GM18505 (cell line): ENCODE results near the gene SSH3.

Experiments
- ATAC-seq: cut with Tn5 transposase; IDR thresholded peaks from one replicate; pipeline ENCODE4 v1.9.1; 2021; ENCODE audit not compliant: unreplicated experiment
- POLR2A ChIP-seq: IDR thresholded peaks from 4 replicates; pipeline ENCODE4 v1.6.1; 2011; ENCODE audit warnings: borderline replicate concordance; ENCODE audit not compliant: insufficient read depth, insufficient read length; ENCODE audit errors: extremely low read depth

The SSH3 gene

DNA sequence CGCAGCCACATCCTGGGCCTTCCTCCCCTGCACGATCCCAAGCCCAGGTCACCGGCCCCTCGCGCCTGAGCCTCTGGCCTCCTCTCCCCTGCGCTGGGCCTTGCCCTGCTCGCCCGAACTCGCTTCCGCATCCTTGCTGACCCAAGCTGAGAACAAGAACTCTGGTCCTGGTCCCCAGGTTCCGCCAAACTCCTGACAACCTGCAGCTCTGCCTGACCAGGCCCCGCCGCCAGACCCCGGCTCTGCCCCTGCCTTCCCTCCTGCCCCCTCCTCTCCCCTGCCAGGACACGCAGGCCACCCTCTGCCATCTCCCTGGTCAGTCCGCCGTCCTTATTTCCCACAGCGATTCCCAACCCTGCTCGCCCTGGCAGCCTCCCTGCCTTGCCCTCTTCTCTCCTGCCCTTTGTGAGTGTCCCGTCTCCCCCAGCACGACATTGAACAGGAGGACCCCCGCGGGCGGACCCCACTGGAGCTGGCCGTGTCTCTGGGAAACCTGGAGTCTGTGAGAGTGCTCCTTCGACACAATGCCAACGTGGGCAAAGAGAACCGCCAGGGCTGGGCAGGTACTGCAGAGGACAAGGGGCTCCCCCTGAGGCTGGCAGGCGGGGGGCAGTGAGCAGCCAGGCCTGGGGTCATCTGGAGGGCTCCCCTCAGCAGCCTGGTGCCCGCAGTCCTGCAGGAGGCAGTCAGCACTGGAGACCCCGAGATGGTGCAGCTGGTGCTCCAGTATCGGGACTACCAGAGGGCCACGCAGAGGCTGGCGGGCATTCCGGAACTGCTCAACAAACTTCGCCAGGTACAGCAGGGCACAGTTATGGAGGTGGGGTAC is 13.5 kb upstream of the SSH3 start:
- ATAC-seq, result no peak
- no peak for TF ChIP-seq POLR2A

DNA sequence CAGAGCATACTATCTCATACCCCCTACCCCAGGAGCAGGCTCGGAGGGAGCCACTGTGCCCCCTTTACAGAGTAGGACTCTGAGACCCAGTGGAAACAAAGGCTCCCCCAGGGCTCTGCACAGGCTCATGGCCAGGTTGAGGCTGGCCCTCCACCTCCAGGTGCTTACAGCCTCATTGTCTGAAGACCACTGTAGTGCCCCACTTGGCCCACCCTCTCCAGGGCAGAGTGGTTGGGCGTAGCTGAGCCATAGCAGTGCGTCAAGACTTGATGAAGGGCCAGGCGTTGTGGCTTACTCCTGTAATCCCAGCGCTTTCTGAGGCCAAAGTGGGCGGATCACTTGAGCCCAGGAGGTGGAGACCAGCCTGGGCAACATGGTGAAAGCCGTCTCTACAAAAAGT is 12.5 kb upstream of the SSH3 start:
- no peak for ATAC-seq
- no peak for TF ChIP-seq POLR2A

DNA sequence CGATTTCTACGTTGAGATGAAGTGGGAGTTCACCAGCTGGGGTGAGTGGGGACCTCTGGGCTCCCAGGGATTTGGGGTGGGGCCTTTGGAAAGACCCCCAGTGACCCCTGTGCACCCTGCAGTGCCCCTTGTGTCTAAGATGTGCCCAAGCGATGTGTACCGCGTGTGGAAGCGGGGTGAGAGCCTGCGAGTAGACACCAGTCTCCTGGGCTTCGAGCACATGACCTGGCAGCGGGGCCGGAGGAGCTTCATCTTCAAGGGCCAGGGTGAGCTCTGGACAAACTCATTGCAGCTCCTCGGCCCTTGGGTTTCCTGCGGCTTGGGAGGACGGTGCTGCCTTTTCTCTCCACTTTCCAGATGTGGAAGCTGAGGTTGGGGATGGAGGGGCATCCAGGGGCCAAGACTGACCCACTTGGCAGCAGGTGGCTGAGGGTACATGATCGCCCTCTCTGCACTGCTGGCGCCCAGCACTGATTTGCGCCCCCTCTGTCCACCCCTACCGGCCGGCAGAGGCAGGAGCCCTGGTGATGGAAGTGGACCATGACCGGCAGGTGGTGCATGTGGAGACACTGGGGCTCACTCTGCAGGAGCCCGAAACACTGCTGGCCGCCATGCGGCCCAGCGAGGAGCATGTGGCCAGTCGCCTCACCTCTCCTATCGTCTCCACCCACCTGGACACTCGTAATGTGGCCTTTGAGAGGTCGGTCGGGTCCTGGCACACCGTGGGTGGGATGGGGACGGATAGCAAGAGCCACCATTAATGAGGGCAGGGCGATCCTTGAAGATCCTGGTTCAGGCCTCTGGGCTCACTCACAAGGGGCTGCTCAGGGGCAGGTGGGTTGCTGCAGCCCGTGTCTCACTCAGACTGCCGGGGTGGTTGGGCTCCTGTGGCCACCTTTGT is 11.6 kb upstream of the SSH3 start:
- TF ChIP-seq POLR2A, result no peak
- no peak for ATAC-seq

DNA sequence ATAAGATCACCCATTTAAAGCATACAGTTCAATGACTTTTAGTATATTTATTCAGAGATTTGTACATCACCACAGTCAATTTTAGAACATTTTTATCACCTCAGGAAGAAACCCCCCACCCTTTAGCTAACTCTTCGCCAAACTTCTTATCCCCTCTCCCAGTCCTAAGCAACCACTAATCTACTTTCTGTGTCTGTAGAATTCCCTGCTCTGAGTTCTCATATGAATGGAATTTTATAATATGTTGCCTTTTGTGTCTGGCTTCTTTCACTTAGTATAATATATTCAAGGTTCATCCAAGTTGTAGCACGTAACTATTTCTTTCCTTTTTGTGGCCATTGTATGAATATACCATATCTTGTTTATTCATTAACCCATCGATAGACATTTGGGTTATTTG is 10.7 kb upstream of the SSH3 start:
- no peak for TF ChIP-seq POLR2A
- ATAC-seq, result no peak

DNA sequence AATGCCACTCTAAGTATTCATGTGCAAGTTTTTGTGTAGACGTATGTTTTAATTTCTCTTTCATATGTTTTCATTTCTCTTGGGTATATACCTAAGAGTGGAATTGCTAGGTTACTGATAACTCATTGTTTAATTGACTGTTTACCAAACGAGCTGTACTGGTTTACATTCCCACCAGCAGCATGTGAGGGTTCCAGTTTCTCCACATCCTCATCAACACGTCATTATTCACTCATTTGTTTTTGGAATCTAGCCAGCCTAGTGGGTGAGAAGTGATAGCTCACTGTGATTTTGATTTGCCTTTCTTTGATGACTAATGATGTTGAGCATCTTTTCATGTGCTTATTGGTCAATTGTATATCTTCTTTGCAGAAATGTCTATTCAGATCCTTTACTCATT is 10.2 kb upstream of the SSH3 start:
- ATAC-seq, result no peak
- no peak for TF ChIP-seq POLR2A

DNA sequence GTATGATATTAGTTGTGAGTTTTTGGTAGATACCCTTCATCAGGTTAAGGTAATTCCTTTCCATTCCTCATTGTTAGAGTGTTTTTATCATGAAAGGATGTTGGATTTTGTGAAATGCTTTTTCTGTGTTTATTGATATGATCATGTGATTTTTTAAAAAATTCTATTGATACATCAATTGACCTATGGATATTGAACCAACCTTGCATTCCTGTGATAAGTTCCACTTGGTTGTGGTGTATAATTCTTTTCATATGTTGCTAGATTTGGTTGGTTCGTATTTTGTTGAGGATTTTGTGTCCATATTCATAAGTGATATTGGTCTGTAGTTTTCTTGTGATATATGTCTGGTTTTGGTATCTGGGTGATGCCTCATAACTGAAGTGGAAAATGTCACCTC is 7.5 kb upstream of the SSH3 start:
- no peak for TF ChIP-seq POLR2A
- ATAC-seq, result no peak

DNA sequence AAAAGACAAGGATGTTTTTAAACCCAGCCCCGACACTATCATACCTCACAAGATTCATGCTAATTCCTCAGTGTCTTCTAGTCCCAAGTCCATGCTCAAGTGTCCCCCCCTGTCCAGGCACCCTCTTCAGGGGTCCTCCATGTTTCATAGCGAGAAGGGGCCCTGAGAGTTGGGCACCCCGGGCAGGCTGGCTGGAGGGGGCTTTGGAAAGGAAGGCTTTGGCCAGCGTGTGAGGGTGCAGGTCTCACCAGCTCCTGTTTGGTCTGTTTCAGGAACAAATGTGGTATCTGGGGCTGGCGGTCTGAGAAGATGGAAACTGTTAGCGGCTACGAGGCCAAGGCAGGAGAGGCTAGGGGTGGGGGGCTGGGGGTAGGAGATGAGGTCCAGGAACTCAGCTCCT is 4.5 kb upstream of the SSH3 start:
- TF ChIP-seq POLR2A, result no peak
- no peak for ATAC-seq

DNA sequence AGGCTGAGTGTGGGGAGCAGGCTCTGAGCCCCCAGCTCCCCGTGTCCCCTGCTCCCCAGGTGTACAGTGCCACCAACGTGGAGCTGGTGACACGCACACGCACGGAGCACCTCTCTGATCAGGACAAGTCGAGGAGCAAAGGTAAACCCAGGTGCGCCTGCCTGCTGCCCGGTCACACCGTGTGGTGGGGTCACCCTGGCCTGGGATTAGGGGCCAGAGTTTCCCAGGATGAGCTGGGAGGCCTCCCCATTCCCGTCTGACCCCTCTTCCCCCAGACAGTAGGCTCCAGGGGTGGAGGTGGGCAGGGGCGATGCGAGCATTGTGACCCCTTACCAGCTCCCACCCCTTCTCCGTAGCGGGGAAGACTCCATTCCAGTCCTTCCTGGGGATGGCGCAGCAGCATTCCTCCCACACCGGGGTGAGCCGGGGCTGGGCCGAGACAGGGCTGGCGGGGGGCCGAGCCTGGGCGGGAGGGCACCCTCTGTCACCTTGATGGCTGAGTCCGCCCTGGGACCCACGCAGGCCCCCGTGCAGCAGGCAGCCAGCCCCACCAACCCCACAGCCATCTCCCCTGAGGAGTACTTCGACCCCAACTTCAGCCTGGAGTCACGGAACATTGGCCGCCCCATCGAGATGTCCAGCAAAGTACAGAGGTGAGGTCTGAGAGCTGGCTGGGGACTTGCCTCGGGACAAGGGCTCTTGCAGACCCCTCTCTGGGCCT is 3.7 kb upstream of the SSH3 start:
- no peak for ATAC-seq
- no peak for TF ChIP-seq POLR2A

DNA sequence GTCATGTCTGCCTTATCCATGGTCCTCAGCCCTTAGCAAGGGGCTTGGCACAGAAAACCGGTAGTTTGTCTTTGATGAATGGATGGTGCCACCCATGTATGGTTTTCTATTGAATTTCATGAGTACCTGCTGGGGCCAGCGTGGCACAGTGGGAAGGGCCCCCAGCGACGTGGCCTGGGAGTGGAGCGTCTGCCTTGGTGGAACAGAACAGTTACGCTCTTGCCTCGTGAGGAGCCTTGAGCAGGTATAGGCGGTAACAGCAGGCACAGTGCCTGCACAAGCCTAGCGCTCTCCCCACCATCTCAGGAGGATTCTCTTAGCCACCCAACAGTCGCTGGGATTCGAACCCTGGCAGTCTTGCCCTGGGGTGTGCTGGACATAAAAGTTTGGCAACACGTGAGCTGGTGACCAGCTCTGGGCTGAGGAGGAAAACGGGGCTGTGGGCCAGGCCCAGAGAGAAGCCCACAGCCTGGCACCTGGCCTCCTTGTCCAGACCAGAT is 3.0 kb upstream of the SSH3 start:
- ATAC-seq, result no peak
- no peak for TF ChIP-seq POLR2A

DNA sequence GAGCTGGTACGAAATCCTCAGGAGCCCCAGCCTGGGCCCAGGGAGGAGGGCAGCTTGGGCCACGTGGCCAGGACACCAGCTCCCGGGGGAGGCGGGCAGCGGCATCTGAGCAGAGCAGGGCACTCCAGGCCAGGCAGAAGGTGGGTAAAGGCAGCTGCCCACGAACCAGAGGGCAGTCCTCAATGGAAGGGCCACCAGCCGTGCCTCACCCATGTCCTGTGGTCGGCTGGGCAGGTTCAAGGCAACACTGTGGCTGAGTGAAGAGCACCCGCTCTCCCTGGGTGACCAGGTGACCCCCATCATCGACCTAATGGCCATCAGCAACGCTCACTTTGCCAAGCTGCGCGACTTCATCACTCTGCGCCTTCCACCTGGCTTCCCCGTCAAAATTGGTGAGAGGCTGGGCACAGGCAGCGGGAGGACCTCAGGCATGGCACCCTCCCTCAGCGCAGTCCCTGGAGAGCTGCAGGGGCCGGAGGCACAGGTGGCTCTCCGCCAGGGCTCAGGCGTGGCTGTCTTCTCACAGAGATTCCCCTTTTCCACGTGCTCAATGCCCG is 2.5 kb upstream of the SSH3 start:
- no peak for TF ChIP-seq POLR2A
- ATAC-seq, result no peak

DNA sequence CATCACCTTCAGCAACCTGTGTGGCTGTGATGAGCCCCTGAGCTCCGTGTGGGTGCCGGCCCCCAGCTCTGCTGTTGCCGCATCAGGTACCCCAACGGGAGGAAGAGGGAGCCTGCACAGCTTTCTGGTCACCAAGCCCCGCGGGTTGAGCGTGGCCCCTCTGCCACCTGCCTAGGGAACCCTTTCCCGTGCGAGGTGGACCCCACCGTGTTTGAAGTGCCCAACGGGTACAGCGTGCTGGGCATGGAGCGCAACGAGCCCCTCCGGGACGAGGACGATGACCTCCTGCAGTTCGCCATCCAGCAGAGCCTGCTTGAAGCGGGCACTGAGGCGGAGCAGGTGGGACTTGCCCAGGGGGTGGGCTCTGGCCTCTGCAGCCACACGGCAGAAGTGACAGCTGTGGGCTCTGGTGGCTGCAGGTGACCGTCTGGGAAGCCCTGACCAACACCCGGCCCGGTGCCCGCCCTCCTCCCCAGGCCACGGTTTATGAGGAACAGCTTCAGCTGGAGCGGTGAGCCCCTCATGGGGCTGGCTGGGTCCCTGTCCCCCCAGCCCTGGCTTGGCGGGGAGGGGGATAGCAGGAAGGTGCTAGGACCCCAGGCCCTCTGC is 1.9 kb upstream of the SSH3 start:
- no peak for TF ChIP-seq POLR2A
- no peak for ATAC-seq

DNA sequence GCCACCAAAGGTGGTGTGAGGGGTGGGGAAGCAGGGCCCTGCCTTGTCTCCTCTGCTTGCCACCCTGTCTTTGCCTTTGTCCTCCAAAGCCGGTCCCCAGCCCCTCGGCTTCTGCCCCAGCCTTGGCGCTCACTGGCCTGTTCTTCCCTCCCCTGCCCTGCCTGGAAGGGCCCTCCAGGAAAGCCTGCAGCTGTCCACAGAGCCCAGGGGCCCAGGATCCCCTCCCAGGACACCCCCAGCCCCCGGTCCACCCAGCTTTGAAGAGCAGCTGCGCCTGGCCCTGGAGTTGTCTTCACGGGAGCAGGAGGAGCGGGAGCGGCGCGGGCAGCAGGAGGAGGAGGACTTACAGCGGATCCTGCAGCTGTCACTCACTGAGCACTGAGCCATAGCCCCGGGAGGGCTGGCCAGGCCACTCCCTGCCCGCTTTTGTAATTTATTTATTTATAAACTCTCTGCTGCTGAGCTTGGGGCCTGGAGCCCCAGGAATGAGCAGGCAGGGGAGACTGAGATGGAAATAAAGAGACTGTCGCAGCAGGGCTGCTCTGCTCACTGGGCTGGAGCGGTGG is 1.3 kb upstream of the SSH3 start:
- no peak for TF ChIP-seq POLR2A
- no peak for ATAC-seq
